Body of pancreas (tissue), 4 donors: ENCODE data around the gene FRAS1.

Source experiments
- POLR2A ChIP-seq, 3 donors: fragments of 450-650 bp; IDR thresholded peaks; one replicate each; pipeline ENCODE4 v1.6.1; 2016; ENCODE audit warnings: antibody characterized with exemption in 3 of 3, mild to moderate bottlenecking in 2 of 3
- TF ChIP-seq, protein P1 (sequence below), 7 experiments: fragments of 450-650 bp in 4 of 7; fragments of 200-600 bp in 3 of 7; sonication (generic) in 3 of 7; IDR thresholded peaks; one replicate each; pipeline ENCODE4 v1.5.1; 2016 to 2019; ENCODE audit warnings: antibody characterized with exemption in 7 of 7

DNA sequence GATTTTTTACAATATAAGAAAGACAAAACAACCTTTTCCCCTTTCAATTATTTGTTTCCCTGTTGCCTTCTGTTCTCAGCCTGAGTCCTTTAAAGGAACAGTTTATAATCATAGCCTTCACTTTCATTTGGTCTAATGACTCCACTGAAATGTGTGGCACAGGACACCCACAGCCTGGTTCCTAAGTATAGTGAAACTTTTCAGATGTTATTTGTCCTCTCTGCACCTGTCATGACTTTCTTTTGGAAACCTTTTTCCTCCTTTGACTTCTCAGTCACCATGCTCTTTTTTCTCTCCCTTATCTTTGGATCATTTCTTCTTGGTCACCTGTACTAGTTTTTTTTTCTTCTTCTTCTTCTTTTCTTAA is 256.6 kb downstream of the FRAS1 start:
- TF ChIP-seq, protein P1, sequence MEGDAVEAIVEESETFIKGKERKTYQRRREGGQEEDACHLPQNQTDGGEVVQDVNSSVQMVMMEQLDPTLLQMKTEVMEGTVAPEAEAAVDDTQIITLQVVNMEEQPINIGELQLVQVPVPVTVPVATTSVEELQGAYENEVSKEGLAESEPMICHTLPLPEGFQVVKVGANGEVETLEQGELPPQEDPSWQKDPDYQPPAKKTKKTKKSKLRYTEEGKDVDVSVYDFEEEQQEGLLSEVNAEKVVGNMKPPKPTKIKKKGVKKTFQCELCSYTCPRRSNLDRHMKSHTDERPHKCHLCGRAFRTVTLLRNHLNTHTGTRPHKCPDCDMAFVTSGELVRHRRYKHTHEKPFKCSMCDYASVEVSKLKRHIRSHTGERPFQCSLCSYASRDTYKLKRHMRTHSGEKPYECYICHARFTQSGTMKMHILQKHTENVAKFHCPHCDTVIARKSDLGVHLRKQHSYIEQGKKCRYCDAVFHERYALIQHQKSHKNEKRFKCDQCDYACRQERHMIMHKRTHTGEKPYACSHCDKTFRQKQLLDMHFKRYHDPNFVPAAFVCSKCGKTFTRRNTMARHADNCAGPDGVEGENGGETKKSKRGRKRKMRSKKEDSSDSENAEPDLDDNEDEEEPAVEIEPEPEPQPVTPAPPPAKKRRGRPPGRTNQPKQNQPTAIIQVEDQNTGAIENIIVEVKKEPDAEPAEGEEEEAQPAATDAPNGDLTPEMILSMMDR (IDR thresholded peaks at IDR 0.05): no peak
- no peak for TF ChIP-seq POLR2A (IDR thresholded peaks at IDR 0.05)
